ENCODE data around the gene ITGA5. TPM values are rescaled to one million over a fixed set of nuclear protein-coding genes. Genes with fewer than 3 reads are reported as not detected.

Gene ITGA5
- total RNA-seq, 4 donors from 2014 or later: 76.9 to 292 (median 118) TPM

DNA sequence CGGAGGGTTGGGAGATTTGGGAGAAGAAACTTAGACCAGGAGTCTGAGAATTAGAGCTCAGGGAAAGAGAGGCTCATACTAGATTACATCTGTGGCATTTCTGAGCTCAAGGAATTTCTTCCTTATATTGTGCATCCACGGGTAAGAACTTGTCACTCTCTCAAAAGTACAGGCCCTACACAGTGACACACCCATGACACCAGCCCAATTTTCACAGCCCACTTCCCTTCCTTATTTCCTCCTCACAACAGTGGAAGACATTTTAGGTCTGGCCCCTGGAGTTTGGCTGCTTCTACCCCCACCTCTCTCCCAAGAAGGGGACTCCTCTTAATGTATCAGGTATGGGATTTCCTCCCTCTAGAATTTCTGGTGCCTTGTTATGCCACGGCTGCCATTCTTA is 25.3 kb downstream of the ITGA5 start:
- ATAC-seq (ENCODE audit: low FRiP score) (no peak), DNase-seq (ENCODE audit: low spot score) (no peak)
- TF ChIP-seq, protein P1, sequence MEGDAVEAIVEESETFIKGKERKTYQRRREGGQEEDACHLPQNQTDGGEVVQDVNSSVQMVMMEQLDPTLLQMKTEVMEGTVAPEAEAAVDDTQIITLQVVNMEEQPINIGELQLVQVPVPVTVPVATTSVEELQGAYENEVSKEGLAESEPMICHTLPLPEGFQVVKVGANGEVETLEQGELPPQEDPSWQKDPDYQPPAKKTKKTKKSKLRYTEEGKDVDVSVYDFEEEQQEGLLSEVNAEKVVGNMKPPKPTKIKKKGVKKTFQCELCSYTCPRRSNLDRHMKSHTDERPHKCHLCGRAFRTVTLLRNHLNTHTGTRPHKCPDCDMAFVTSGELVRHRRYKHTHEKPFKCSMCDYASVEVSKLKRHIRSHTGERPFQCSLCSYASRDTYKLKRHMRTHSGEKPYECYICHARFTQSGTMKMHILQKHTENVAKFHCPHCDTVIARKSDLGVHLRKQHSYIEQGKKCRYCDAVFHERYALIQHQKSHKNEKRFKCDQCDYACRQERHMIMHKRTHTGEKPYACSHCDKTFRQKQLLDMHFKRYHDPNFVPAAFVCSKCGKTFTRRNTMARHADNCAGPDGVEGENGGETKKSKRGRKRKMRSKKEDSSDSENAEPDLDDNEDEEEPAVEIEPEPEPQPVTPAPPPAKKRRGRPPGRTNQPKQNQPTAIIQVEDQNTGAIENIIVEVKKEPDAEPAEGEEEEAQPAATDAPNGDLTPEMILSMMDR (IDR thresholded peaks at IDR 0.05): no peak

DNA sequence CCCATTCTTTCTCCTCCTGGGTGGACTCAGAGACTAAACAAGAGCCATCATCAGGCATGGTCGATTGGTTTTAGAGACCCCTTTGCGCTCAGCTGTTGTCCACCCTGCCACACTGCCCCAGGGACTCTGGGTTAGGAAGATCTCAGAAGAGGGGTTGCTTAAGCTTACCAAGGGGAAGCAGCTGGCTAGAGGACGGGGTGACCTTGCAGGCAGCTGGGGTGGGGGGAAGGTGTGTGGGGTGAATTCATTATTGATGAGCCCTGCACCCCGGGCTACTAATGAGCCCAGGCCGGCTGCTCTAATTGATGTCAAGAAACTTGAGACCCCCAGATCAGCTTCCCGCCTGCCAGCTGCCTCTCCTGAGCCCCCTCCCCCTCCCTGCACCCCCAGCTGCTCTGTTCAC is 25.9 kb downstream of the ITGA5 start:
- ATAC-seq (ENCODE audit: low FRiP score) (no peak), DNase-seq (ENCODE audit: low spot score) (no peak)
- TF ChIP-seq, protein P1 (IDR thresholded peaks at IDR 0.05): no peak

- ATAC-seq (ENCODE audit: low FRiP score): no peak
- no peak for DNase-seq (ENCODE audit: low spot score)
- TF ChIP-seq, protein P1 (IDR thresholded peaks at IDR 0.05): no peak
Observed at GRCh38 chr12:54392485-54393206, 26.4 kb downstream of the ITGA5 start.

DNA sequence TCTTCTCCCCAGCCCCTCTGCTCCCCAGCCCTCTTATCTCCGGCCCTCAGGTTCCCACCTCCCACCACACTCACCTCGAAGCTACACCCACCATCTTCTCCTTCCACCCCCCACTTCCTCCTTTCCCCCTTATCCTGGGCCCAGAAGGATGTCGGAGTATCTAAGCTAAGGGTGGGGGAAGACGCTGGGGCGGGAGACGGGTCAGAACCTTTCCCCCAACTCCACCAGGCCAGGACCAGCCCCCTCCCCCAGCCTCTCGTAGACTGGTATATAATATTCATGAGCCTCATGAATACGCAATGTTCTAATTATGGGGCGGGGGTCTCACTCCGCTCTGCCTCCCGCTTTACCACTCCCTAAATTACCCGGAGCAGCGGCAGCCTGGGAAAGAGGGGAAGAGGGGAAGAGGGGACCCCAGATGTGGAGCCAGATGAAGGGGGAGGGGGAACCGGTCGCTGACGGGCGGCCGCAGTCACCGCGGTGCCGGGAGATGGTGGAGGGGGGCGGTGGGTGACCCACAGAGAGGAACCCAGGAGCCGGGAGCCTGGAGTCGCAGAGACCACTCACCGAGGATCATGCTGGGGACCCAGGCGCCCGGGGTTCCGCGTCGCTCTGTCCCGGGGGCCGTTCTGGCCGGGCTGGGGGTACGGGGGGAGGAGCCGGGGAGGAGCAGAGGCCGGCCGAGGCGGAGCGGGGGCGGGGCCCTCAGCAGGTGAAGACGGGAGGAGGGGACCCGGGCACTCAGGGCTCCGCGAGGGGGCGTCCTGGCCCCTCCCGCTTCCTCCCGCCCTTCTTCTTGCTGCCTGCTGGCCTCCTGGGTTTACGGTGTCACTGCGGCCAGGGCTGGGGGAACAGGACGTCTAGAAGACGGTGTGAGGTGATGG is 28.2 kb downstream of the ITGA5 start:
- DNase-seq (ENCODE audit: low spot score) (no peak), ATAC-seq (ENCODE audit: low FRiP score) (peak; percentile 24)
- TF ChIP-seq, protein P1 (IDR thresholded peaks at IDR 0.05): no peak

- no peak for ATAC-seq (ENCODE audit: low FRiP score)
- DNase-seq (ENCODE audit: low spot score): no peak
- TF ChIP-seq, protein P1 (IDR thresholded peaks at IDR 0.05): no peak
Observed at GRCh38 chr12:54390176-54390667, 28.8 kb downstream of the ITGA5 start.

GRCh38 chr12:54389607-54390175 is 29.4 kb downstream of the ITGA5 start:
- ATAC-seq (ENCODE audit: low FRiP score) (no peak), DNase-seq (ENCODE audit: low spot score) (no peak)
- TF ChIP-seq, protein P1 (IDR thresholded peaks at IDR 0.05): no peak

All from omental fat pad (tissue), 4 donors.